ENCODE results near the gene TMEM121.

Gene TMEM121

GRCh38 chr14:105483300-105484068, 42.9 kb upstream of the TMEM121 start:
- H3K4me3 ChIP-seq (ENCODE audit: low read length): no peak overlapping the region
- H3K79me2 ChIP-seq (ENCODE audit: control insufficient read depth, low read length): no peaks in the 10 kb centered on the region
- no peaks in the 10 kb centered on the region for H4K20me1 ChIP-seq (ENCODE audit: control insufficient read depth, insufficient read depth, low read depth, low read length)
- H3K4me2 ChIP-seq (ENCODE audit: low read length): no peak overlapping the region
- H3F3A ChIP-seq (ENCODE audit: control insufficient read depth, insufficient read depth): no peaks in the 10 kb centered on the region
- H3K9me2 ChIP-seq (replicated peaks; ENCODE audit: control insufficient read depth, low read length): no peaks in the 10 kb centered on the region
- H3K36me3 ChIP-seq (ENCODE audit: control insufficient read depth, low read length): no peaks in the 10 kb centered on the region
- peaks cover 50% of the 10 kb centered on the region for H3K27me3 ChIP-seq (ENCODE audit: control insufficient read depth, low read length)
- H3K27ac ChIP-seq (ENCODE audit: low read depth, low read length): no peak overlapping the region
- H3K4me1 ChIP-seq (ENCODE audit: control insufficient read depth, low read length): peaks cover 43% of the 10 kb centered on the region
- no peak for TF ChIP-seq EZH2phosphoT487 (IDR thresholded peaks at IDR 0.05; ENCODE audit: borderline replicate concordance, low read length)
- no peak for TF ChIP-seq CTCF (IDR thresholded peaks at IDR 0.05; ENCODE audit: low read depth, low read length, poor library complexity, severe bottlenecking)
- no peaks in the 10 kb centered on the region for H3K9me3 ChIP-seq (ENCODE audit: control insufficient read depth, insufficient read depth, low read length)

DNA sequence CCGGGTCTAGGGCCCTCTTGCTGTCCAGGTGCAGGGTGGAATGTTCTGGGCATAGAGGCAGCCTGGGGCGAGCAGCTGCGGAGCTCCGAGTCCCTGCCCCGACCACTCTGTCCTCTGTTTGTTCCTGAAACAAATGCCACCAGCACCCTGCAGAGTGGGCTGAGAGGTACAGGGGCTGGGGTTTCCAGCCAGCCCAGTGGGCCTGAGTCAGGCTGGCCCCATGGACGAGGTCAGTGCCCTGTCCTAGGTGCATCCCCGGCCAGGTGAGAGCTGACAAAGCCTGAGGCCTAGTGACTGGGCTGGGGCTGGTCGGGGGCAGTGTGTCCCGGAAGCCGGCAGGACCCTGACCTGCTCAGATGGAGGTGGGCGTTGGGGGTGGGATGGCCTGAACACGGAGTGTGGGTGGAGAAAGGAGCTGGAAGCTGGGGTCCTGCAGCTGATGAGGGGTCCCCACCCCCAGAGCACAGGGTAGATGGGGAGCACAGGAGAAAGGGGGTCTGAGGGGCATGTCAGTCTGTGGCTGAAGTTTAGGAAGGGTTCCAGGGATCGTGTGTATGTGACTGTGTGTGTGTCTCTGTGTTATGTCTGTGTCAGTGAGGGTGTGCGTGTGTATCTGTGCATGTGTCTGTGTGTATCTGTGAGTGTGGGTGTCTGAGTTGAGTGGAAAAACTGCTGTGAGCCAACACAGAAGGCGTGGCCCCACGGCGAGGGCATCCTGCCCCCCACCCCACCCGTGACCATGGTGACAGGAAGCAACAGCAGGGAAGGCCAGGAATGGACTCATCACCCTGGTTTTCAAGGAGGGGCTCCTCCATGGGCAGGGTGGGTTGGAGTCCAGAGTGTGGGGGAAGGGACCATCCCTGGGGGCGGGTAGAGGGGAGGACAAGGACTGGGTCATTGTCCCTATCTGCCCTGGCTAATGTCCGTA, 42.0 kb upstream of the TMEM121 start:
- H3K9me3 ChIP-seq (ENCODE audit: control insufficient read depth, insufficient read depth, low read length): no peaks in the 10 kb centered on the region
- H3F3A ChIP-seq (ENCODE audit: control insufficient read depth, insufficient read depth): no peaks in the 10 kb centered on the region
- H3K4me2 ChIP-seq (ENCODE audit: low read length): no peak overlapping the region
- no peak overlapping the region for H3K4me3 ChIP-seq (ENCODE audit: low read length)
- H3K27ac ChIP-seq (ENCODE audit: low read depth, low read length): no peak overlapping the region
- no peaks in the 10 kb centered on the region for H3K9me2 ChIP-seq (replicated peaks; ENCODE audit: control insufficient read depth, low read length)
- no peaks in the 10 kb centered on the region for H3K79me2 ChIP-seq (ENCODE audit: control insufficient read depth, low read length)
- peaks cover 50% of the 10 kb centered on the region for H3K27me3 ChIP-seq (ENCODE audit: control insufficient read depth, low read length)
- H3K4me1 ChIP-seq (ENCODE audit: control insufficient read depth, low read length): peaks cover 51% of the 10 kb centered on the region
- no peaks in the 10 kb centered on the region for H4K20me1 ChIP-seq (ENCODE audit: control insufficient read depth, insufficient read depth, low read depth, low read length)
- H3K36me3 ChIP-seq (ENCODE audit: control insufficient read depth, low read length): no peaks in the 10 kb centered on the region
- TF ChIP-seq EZH2phosphoT487 (IDR thresholded peaks at IDR 0.05; ENCODE audit: borderline replicate concordance, low read length) (no peak), CTCF (IDR thresholded peaks at IDR 0.05; ENCODE audit: low read depth, low read length, poor library complexity, severe bottlenecking) (no peak)

DNA sequence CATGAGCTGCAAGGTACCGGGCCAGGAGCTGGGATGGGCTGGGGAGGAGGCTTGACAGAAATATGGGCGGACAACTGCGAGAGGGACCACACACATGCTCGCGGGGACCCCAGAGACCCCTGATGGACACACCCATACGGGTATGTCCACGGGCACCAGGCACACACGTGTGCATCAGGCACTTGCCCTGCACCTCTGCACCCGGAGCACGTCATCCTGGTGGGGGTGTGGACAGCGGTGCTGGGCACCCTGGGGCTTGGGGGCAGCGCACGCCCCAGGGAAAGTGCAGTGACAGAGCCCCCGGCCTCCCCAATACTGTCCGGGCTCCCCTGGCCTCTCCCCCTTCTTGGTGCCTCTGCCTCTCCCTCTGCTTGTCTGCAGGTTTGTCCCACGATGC, 41.4 kb upstream of the TMEM121 start:
- H3K4me3 ChIP-seq (ENCODE audit: low read length): no peak overlapping the region
- H3K79me2 ChIP-seq (ENCODE audit: control insufficient read depth, low read length): no peaks in the 10 kb centered on the region
- H3K4me2 ChIP-seq (ENCODE audit: low read length): no peak overlapping the region
- H4K20me1 ChIP-seq (ENCODE audit: control insufficient read depth, insufficient read depth, low read depth, low read length): no peaks in the 10 kb centered on the region
- H3K27me3 ChIP-seq (ENCODE audit: control insufficient read depth, low read length): peaks cover 44% of the 10 kb centered on the region
- no peaks in the 10 kb centered on the region for H3F3A ChIP-seq (ENCODE audit: control insufficient read depth, insufficient read depth)
- H3K27ac ChIP-seq (ENCODE audit: low read depth, low read length): no peak overlapping the region
- TF ChIP-seq EZH2phosphoT487 (IDR thresholded peaks at IDR 0.05; ENCODE audit: borderline replicate concordance, low read length) (no peak), CTCF (IDR thresholded peaks at IDR 0.05; ENCODE audit: low read depth, low read length, poor library complexity, severe bottlenecking) (no peak)
- no peaks in the 10 kb centered on the region for H3K9me3 ChIP-seq (ENCODE audit: control insufficient read depth, insufficient read depth, low read length)
- H3K36me3 ChIP-seq (ENCODE audit: control insufficient read depth, low read length): no peaks in the 10 kb centered on the region
- H3K4me1 ChIP-seq (ENCODE audit: control insufficient read depth, low read length): peaks cover 54% of the 10 kb centered on the region
- H3K9me2 ChIP-seq (replicated peaks; ENCODE audit: control insufficient read depth, low read length): no peaks in the 10 kb centered on the region
